NOMO-1 (cell line): ENCODE results near the gene ANK3.

Source experiments
- DNase-seq, 2 experiments: peaks; one replicate each; lab custom pipeline; 2025; ENCODE audit not compliant: unreplicated experiment in 2 of 2; lab: John Stamatoyannopoulos, UW

ANK3 gene

DNA sequence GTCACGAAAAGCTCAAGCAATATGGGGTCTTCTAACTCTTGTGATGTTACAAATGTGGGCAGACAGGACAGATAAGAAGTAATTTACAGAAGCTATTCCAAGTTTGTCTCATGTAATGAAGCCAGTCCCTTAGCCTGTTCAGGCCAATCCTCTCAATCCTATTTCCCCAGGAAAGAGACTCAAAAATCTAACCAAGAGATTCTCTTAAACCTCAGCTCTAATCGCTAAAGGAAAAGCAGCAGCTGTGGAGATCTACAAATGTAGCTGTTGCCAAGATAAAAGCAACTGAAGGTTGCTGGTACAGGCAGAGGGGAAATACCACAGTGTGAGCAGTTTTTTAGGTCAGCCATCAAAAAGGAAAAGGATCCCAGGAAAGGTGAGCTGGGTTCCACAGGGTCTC, 39.3 kb downstream of the ANK3 start:
- DNase-seq = no peak

DNA sequence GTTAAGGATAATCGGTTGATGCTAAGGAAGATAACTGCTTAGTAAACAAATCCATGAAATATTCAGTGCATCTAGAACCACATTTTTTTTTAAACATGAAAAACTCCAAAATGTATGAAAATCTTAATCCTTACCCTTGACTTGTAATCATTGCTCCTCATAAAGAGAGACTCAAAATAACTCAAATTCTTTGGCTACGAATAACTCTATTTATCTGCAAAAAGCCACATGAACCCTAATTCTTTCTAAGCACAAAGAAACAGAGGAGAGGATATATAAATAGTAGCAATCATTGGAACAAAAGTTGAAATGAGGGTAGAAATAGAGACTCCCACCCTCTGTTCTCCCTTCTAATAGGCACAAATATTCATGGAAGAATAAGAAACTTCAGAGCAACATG, 40.2 kb downstream of the ANK3 start:
- DNase-seq = no peak

DNA sequence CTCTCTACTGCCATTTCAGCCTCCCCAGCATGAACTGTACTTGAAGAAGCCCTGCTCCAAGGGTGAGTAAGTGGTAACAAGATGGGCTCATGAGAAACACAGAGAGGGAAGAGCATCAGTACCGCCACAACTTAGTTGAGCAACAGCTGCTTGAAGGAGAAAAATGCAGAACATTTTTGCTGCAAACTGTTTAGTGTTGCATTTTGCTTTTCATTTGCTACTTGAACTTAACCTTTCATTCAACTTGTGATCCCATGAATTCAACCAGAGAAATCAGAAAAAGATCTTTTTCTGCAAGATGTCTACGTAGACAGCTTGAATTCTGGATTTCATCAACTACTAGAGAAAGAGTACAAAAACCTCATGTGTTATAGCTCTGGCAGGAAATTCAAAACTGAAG, 40.7 kb downstream of the ANK3 start:
- no peak for DNase-seq

- DNase-seq = no peak
Observed at GRCh38 chr10:60347270-60347669, 42.4 kb downstream of the ANK3 start.

GRCh38 chr10:60346661-60347060, 43.0 kb downstream of the ANK3 start:
- DNase-seq = no peak

- DNase-seq = no peak
Observed at GRCh38 chr10:60343254-60343653, 46.4 kb downstream of the ANK3 start.

DNA sequence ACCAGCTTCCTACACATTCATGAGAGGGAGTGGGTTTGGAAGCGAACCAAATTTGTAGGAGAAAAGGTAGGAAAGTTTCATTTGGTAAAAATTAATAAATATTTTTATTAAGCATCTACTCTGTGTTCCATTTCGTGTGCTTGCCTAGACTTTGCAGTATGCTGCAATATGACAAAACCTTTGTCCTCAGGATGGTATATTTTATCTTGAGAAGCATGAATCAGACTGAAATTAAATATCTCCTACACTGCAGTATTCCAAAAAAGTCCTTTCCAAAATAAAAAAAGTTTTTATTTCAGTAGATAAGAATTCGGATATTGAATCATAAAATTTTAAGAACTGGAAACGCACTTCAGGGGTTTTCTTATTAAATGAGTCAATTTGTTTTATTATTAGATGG, 47.7 kb downstream of the ANK3 start:
- DNase-seq = no peak

GRCh38 chr10:60340973-60341372, 48.7 kb downstream of the ANK3 start:
- no peak for DNase-seq

- no peak for DNase-seq
Observed at GRCh38 chr10:60339757-60340156, 49.9 kb downstream of the ANK3 start.

DNA sequence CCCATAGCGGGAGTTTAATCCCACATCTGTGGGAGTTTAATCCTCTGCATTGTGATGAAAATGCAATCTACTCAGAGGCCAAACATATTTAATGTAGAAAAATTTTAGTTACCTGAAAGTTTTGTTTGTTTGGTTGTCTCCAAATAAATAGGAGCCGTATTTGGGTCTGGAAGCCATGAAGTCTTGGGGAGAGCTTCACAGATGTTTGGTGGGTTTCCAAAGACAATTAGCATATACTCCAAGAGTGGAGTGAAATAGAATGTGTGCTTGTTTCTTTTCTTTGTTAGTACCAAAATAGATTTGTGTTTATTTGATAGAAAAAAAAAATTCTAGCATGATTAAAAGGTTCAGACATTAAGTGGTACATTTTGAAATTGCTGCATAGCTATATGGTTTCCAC, 50.9 kb downstream of the ANK3 start:
- no peak for DNase-seq

GRCh38 chr10:60338002-60338564, 51.6 kb downstream of the ANK3 start:
- no peak for DNase-seq

DNA sequence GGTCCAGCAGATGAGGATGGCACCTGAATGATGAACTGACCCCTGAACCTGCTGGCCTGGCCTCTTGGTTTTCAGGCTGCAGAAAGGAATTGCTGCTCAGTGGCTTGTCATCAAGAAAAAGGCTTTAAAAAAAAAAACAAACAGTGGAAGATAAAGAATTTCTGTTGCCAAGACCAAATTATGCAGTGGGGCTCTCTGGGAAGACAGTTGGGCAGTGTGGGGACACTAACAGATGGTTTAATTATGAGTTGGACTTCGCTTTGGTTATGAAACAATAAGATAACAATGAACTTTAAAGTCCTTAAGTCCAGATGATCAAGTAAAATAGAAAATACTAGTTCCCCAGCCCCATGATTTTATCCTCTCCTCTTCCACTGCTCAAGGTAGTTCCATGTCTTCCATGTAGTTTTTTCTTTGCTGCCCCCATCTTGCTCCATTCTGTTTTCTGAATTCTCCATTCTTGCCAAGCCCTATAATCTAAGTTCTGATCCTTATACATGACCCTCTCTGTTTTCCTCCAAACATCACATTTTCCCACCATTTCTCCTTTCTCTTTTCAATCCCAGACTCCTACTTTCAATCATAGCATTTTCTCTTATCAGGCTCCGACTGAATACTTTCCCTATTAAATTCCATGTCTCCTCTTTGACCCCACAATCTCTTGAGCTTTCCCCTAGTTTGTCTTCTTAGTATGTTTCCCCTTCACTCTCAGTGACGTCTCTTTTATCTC, 52.6 kb downstream of the ANK3 start:
- DNase-seq = no peak

DNA sequence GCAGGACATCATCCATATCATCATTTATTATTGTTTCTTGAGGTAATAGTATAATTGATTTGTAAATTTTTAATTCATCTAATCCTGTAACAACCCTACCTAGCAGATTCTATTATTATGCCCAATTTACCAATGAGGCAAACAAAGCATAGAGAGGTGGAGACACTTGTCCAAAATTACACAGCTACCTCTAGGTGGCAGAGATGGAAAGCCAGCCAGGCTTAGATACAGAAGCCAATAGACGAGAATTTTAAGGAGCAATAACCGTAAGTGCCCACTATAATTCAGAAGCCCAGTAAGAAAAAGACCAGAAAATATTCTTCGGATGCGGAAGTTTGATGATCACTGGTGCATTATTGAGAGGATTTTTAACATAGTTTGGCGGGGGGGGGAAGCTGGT, 54.0 kb downstream of the ANK3 start:
- DNase-seq = no peak

GRCh38 chr10:60334991-60335390, 54.7 kb downstream of the ANK3 start:
- DNase-seq = no peak

DNA sequence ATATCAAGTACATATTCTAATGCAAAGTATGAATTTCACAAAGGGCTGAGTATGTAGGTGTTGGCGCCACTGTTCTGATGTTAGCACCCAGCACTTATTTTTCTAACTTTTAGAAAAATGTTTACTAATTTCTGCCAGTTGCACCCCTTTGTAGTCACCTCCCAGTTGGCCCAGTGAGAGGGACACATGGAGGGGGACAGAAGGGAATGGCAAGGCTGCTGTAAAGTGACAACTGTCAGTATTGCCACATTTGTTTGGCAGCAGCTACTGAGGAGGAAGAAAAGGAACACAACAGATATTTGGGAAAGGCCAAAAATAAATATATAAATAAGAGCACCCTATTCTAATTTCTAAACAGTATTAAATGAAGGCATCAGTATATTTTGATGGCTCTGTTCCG, 57.3 kb downstream of the ANK3 start:
- no peak for DNase-seq

DNA sequence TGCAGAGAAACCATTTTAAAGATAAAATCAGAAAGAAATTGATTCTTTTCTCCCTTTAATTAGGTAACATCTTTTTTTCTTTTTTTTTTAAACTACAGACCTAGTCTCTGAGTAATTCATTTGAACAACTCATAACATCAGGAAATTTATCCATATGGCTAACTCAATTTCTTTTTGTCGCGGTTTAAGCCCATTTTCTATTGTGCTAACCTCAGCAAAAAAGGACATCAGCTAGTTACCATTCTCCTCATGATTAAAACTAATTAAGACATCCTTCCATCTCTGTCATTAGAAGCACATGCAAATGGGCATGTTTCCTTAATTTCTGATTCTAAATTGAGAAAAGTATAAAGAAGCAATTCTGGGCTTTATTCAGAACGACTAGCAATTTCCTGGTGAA, 57.8 kb downstream of the ANK3 start:
- DNase-seq = no peak

GRCh38 chr10:60323162-60323561, 66.5 kb downstream of the ANK3 start:
- DNase-seq = no peak

DNA sequence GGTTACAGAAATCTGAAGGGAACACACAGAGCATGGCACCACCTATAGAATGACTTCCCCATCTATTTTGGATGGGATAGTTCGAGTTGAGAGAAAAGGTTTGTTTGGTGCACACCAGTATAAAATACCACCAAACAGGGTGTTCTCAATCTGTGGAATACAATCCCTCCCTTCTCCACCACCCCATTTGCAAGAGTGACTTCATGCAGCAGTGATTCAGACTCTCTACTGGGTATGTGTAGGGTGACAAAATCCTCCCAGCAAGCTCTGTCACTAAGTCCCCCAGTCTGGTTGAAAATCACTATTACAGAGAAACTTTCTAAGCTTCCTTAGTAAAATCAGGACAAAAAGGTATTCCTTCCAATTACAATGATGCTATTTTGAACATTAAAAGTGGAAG, 69.0 kb downstream of the ANK3 start:
- no peak for DNase-seq

DNA sequence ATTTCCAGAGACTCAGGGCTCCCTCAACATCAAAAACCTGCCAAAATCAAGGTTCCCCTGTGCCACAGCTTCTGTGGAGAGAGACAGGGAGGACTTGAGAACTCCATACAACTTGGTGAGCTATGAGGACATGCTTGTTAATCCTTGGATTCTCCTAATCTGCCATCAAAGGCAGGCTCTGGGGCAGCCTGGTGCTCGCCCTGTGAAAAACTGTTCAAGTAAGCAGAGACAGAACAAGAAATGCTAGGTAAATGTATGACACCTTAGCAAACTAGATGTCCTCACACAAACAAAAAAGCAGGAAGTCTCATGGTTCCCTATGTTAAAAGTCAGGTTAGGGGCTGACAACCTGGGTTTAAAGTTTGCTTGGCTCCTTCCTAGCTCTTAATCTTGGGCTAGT, 73.6 kb downstream of the ANK3 start:
- DNase-seq = no peak

DNA sequence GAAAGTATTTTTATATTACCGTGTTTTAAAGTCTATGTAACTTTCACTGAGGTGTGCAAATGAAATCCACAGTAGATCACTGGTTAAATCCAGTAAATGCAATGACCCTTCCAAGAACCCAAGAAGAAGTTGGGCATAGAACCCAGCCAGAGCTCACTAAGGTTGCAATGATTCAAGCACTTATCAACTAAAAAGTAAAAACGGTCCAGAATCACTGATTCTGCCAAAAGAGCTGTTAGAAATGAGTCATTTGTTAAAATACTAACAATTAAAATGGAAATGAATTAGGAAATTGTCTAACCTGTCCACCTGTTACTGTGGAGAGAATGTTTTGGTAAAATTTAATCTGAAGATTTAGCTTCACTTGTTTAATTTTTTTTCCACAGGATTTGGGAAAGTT, 74.4 kb downstream of the ANK3 start:
- DNase-seq = no peak

DNA sequence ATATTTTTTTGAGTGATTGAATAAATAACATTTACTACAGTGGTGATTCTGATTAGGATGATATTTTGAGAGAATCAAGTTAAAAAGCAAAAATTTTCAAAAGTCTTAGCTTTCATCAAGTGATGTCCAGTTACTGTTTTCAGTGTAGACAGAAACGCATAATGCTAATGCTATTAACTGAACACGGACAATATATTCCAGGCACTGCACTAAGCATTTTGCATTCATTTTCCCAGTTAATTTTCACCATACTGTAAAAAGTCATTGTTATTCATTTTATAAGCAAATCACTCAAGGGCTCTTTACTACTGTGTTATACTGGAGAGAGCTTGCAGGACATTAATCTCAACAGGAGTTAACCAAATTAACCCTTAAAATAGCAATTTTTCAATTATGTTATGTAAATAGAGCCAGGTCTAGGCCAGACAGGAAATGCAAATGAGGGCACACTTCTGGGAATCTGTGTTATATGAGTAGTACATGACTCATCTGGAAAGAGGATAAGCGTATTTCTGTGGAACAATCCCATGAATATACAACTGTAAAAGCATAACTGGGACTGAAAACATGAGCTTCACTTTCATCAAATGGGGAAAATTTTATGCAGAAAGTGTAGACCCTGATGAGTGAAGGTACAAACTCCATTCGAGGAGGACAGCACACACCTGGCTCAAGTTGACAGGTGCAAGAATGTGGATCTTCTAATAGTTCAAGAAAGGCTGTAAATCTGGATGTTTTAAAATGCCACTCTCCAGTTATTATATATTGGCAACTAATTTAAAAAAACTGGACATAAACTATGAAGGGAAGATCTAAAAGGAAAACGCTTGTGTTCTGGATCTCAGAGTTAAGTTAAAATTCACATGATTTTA, 75.4 kb downstream of the ANK3 start:
- DNase-seq = no peak

GRCh38 chr10:60313589-60313952, 76.1 kb downstream of the ANK3 start:
- DNase-seq = no peak
